ENCODE measurements around the gene PUS1.

- TF ChIP-seq, protein P1, sequence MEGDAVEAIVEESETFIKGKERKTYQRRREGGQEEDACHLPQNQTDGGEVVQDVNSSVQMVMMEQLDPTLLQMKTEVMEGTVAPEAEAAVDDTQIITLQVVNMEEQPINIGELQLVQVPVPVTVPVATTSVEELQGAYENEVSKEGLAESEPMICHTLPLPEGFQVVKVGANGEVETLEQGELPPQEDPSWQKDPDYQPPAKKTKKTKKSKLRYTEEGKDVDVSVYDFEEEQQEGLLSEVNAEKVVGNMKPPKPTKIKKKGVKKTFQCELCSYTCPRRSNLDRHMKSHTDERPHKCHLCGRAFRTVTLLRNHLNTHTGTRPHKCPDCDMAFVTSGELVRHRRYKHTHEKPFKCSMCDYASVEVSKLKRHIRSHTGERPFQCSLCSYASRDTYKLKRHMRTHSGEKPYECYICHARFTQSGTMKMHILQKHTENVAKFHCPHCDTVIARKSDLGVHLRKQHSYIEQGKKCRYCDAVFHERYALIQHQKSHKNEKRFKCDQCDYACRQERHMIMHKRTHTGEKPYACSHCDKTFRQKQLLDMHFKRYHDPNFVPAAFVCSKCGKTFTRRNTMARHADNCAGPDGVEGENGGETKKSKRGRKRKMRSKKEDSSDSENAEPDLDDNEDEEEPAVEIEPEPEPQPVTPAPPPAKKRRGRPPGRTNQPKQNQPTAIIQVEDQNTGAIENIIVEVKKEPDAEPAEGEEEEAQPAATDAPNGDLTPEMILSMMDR (IDR thresholded peaks at IDR 0.05), result no peak
- TF ChIP-seq POLR2A (IDR thresholded peaks at IDR 0.05), result no peak
These were observed 21.3 kb downstream of the PUS1 start for GRCh38 chr12:131950182-131950913.
